ENCODE data around the gene NUDT4. TPM values are rescaled to one million over a fixed set of nuclear protein-coding genes. Genes with fewer than 3 reads are reported as not detected.
A peak's percentile ranks its signal among the peaks of the same experiment; 100 is the strongest.

Gene NUDT4
- total and polyA plus RNA-seq, 9 of the 15 experiments (the other 6 are each of a cell fraction or from before 2014, with no cell fraction given): 38.1 to 164 (median 99.2) TPM

DNA sequence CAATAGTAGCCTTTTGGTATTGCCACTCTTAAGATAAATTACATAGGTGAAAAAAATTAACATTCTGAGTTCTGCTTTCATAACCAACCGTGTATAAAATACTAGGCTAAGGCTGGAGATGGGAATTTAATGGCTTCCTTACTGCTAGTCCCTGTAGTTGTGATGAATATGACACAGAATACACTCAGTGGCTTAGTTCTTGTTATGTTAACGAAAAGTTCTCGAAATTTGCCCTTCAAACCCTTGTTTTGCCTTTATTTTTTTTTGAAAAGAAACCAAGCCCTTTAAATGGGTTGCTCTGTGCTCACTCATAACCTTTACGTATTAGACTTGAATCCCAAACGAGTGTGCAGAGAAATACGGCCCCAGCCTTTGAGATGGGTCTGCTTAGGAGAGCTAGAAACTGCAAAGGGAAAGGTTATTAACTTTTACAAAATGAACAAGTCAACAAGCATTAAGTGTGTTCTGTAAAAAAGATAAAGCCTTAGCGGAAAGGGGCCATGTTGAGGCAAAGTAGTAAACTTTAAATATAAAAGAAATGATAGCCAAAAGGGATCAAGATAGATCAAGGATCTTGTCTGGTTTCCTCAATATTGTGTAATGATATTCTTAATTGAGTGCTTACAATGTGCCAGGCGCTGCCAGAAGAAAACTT is 1.7 kb downstream of the NUDT4 start:
- POLR2A ChIA-PET: interaction anchor here (0.8 to 1.9 kb wide), 3 partner anchors 16 to 192 kb away, joined by 3 to 7 read pairs (median 4); no protein-coding TSS in a partner anchor
- BruUV-seq (replicated peaks): TSS peak; percentile 52
- H3K4me3 ChIP-seq: peak overlapping the region; percentile 97
- CTCF ChIA-PET (ENCODE audit: low intra/inter-chr PET ratio): interaction anchor here (0.7 to 1.7 kb wide), 3 partner anchors 233 to 354 kb away, joined by 3 to 4 read pairs (median 3); no protein-coding TSS in a partner anchor
- DNase-seq (ENCODE audit: extremely low read depth in 1 of 4, low spot score in 3 of 4) (no peak), FAIRE-seq (no peak), ATAC-seq (no peak)
- H3K27ac ChIP-seq (ENCODE audit: extremely low read depth, low read depth, low read length): peak overlapping the region; percentile 88
- H3K36me3 ChIP-seq (ENCODE audit: control insufficient read depth, insufficient read depth, low read length): peaks cover 39% of the 10 kb centered on the region
- no peak overlapping the region for H2AFZ ChIP-seq (ENCODE audit: low read depth, low read length)
- peak overlapping the region; percentile 99 for H3K4me2 ChIP-seq (ENCODE audit: insufficient read depth, low read length)
- peaks cover 98% of the 10 kb centered on the region for H3K79me2 ChIP-seq (ENCODE audit: control insufficient read depth, insufficient read depth, low read length)
- in situ Hi-C loops (cut with MboI): no loop called here
- H3K9ac ChIP-seq (ENCODE audit: insufficient read depth in 1 of 2, low read depth in 2 of 2, low read length in 2 of 2): peak overlapping the region; percentile 32 to 92; a peak in 3 of 4 replicates
- peaks cover 56% of the 10 kb centered on the region for H4K20me1 ChIP-seq (replicated peaks; ENCODE audit: control insufficient read depth, insufficient read depth, low read length)
- peaks cover 12 to 18% of the 10 kb centered on the region in 2 experiments; a peak in 4 of 5 replicates for H3K4me1 ChIP-seq (replicated peaks in 1 of 2; ENCODE audit: control insufficient read depth in 2 of 2, insufficient read depth in 2 of 2, low read length in 2 of 2)
- intact Hi-C loops (cut with micrococcal nuclease): loop anchor here (5.0 kb wide), 1 partner anchor 282 kb away; no protein-coding TSS in a partner anchor
- 1% methylated on average over 8 of the region's 8 CpGs for WGBS (ENCODE audit: insufficient coverage, low coverage, missing lambda C conversion rate)
- H3K9me1 ChIP-seq (ENCODE audit: control insufficient read depth, insufficient read depth, low read length): no peaks in the 10 kb centered on the region
- H3K9me3 ChIP-seq (replicated peaks; ENCODE audit: control insufficient read depth, insufficient read depth, low read depth, low read length): no peaks in the 10 kb centered on the region
- H3K27me3 ChIP-seq (ENCODE audit: control insufficient read depth in 2 of 2, insufficient read depth in 2 of 2, low read length in 2 of 2): no peaks in the 10 kb centered on the region
- TF ChIP-seq BCL6 (CRISPR knock-in tag; IDR thresholded peaks at IDR 0.05) (no peak), ZNF764 (CRISPR knock-in tag; IDR thresholded peaks at IDR 0.05; ENCODE audit: low read depth) (no peak), FOSL1 (tag; conservative IDR thresholded peaks at IDR 0.05) (no peak), RAD21 (CRISPR knock-in tag; conservative IDR thresholded peaks at IDR 0.05 in 1 of 2, IDR thresholded peaks at IDR 0.05 in 1 of 2) (no peak), CEBPB (tag; IDR thresholded peaks at IDR 0.05) (peak; percentile 58), SRF (CRISPR knock-in tag; IDR thresholded peaks at IDR 0.05) (no peak), RAD51 (IDR thresholded peaks at IDR 0.05; ENCODE audit: borderline replicate concordance, low read depth) (no peak), KAT8 (IDR thresholded peaks at IDR 0.05; ENCODE audit: low read depth) (no peak), EP300 (IDR thresholded peaks at IDR 0.05; ENCODE audit: low read length) (no peak), RBFOX2 (IDR thresholded peaks at IDR 0.05; ENCODE audit: low read depth, low read length) (peak; percentile 7; the same call in 1 of the 2 replicates)
- TF ChIP-seq, protein P1, sequence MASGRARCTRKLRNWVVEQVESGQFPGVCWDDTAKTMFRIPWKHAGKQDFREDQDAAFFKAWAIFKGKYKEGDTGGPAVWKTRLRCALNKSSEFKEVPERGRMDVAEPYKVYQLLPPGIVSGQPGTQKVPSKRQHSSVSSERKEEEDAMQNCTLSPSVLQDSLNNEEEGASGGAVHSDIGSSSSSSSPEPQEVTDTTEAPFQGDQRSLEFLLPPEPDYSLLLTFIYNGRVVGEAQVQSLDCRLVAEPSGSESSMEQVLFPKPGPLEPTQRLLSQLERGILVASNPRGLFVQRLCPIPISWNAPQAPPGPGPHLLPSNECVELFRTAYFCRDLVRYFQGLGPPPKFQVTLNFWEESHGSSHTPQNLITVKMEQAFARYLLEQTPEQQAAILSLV (tag; IDR thresholded peaks at IDR 0.05): no peak
- TF ChIP-seq, protein P2, sequence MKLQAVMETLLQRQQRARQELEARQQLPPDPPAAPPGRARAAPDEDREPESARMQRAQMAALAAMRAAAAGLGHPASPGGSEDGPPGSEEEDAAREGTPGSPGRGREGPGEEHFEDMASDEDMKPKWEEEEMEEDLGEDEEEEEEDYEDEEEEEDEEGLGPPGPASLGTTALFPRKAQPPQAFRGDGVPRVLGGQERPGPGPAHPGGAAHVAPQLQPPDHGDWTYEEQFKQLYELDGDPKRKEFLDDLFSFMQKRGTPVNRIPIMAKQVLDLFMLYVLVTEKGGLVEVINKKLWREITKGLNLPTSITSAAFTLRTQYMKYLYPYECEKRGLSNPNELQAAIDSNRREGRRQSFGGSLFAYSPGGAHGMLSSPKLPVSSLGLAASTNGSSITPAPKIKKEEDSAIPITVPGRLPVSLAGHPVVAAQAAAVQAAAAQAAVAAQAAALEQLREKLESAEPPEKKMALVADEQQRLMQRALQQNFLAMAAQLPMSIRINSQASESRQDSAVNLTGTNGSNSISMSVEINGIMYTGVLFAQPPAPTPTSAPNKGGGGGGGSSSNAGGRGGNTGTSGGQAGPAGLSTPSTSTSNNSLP (IDR thresholded peaks at IDR 0.05; ENCODE audit: borderline replicate concordance, low read depth, low read length): no peak
- TF ChIP-seq, protein P3, sequence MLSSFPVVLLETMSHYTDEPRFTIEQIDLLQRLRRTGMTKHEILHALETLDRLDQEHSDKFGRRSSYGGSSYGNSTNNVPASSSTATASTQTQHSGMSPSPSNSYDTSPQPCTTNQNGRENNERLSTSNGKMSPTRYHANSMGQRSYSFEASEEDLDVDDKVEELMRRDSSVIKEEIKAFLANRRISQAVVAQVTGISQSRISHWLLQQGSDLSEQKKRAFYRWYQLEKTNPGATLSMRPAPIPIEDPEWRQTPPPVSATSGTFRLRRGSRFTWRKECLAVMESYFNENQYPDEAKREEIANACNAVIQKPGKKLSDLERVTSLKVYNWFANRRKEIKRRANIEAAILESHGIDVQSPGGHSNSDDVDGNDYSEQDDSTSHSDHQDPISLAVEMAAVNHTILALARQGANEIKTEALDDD (IDR thresholded peaks at IDR 0.05): peak; percentile 50
- TF ChIP-seq, protein P4, sequence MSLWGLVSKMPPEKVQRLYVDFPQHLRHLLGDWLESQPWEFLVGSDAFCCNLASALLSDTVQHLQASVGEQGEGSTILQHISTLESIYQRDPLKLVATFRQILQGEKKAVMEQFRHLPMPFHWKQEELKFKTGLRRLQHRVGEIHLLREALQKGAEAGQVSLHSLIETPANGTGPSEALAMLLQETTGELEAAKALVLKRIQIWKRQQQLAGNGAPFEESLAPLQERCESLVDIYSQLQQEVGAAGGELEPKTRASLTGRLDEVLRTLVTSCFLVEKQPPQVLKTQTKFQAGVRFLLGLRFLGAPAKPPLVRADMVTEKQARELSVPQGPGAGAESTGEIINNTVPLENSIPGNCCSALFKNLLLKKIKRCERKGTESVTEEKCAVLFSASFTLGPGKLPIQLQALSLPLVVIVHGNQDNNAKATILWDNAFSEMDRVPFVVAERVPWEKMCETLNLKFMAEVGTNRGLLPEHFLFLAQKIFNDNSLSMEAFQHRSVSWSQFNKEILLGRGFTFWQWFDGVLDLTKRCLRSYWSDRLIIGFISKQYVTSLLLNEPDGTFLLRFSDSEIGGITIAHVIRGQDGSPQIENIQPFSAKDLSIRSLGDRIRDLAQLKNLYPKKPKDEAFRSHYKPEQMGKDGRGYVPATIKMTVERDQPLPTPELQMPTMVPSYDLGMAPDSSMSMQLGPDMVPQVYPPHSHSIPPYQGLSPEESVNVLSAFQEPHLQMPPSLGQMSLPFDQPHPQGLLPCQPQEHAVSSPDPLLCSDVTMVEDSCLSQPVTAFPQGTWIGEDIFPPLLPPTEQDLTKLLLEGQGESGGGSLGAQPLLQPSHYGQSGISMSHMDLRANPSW (CRISPR knock-in tag; IDR thresholded peaks at IDR 0.05): no peak
